C4-2B (cell line): ENCODE data around the gene SCUBE3.

Experiments
- ZFX ChIP-seq: fragments of 450-650 bp; IDR thresholded peaks from 2 replicates; pipeline ENCODE4 v1.6.1; 2017
- TF ChIP-seq, protein P1 (sequence below): fragments of 450-650 bp; conservative IDR thresholded peaks from 2 replicates; pipeline ENCODE4 v1.5.1; 2017; ENCODE audit warnings: mild to moderate bottlenecking

GRCh38 chr6:35192301-35192860 lies 21.4 kb upstream of the SCUBE3 start:
- TF ChIP-seq, protein P1, sequence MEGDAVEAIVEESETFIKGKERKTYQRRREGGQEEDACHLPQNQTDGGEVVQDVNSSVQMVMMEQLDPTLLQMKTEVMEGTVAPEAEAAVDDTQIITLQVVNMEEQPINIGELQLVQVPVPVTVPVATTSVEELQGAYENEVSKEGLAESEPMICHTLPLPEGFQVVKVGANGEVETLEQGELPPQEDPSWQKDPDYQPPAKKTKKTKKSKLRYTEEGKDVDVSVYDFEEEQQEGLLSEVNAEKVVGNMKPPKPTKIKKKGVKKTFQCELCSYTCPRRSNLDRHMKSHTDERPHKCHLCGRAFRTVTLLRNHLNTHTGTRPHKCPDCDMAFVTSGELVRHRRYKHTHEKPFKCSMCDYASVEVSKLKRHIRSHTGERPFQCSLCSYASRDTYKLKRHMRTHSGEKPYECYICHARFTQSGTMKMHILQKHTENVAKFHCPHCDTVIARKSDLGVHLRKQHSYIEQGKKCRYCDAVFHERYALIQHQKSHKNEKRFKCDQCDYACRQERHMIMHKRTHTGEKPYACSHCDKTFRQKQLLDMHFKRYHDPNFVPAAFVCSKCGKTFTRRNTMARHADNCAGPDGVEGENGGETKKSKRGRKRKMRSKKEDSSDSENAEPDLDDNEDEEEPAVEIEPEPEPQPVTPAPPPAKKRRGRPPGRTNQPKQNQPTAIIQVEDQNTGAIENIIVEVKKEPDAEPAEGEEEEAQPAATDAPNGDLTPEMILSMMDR, result no peak
- TF ChIP-seq ZFX, result no peak
